H9 (cell line): ENCODE data around the gene NPC1. TPM values are rescaled to one million over a fixed set of nuclear protein-coding genes. Genes with fewer than 3 reads are reported as not detected.
"Not testable (repeated sequence)": the region's sequence is repeated elsewhere in the genome, so short reads cannot be mapped to it uniquely, and the experiment has no call there.

ENCODE experiments used
- DNase-seq: peaks from one replicate; pipeline ENCODE4 v3.0.0-alpha.2; 2017
- H2AFZ ChIP-seq: one replicate; pipeline ENCODE4 v1.6.1; 2013; ENCODE audit warnings: mild to moderate bottlenecking, low read length, control low read depth, moderate library complexity
- H2AK5ac ChIP-seq: 2 replicates; pipeline ENCODE4 v1.6.1; 2013; ENCODE audit warnings: low read length, control low read depth, mixed read lengths; ENCODE audit not compliant: insufficient read length
- H2BK120ac ChIP-seq: one replicate; pipeline ENCODE4 v1.6.1; 2013; ENCODE audit warnings: low read depth, mild to moderate bottlenecking, low read length, control low read depth, inconsistent platforms; ENCODE audit not compliant: poor library complexity, severe bottlenecking
- H2BK12ac ChIP-seq: 2 replicates; pipeline ENCODE4 v1.6.1; 2013; ENCODE audit warnings: low read length, control low read depth, mixed read lengths, low read depth; ENCODE audit not compliant: insufficient read length
- H2BK15ac ChIP-seq: 2 replicates; pipeline ENCODE4 v1.6.1; 2013; ENCODE audit warnings: low read depth, low read length, control low read depth
- H2BK20ac ChIP-seq: one replicate; pipeline ENCODE4 v1.6.1; 2013; ENCODE audit warnings: low read depth, mild to moderate bottlenecking, low read length, control low read depth, inconsistent platforms; ENCODE audit not compliant: poor library complexity, severe bottlenecking
- H2BK5ac ChIP-seq: 2 replicates; pipeline ENCODE4 v1.6.1; 2013; ENCODE audit warnings: low read length, control low read depth, mixed read lengths; ENCODE audit not compliant: insufficient read length
- H3K14ac ChIP-seq: 2 replicates; pipeline ENCODE4 v1.6.1; 2013; ENCODE audit warnings: low read length, control low read depth; ENCODE audit not compliant: insufficient read depth
- H3K18ac ChIP-seq: 2 replicates; pipeline ENCODE4 v1.6.1; 2013; ENCODE audit warnings: low read depth, mild to moderate bottlenecking, mixed read lengths, low read length, control low read depth; ENCODE audit not compliant: insufficient read length
- H3K23ac ChIP-seq: 2 replicates; pipeline ENCODE4 v1.6.1; 2013; ENCODE audit warnings: low read length, control low read depth, mixed read lengths, low read depth; ENCODE audit not compliant: insufficient read length
- H3K23me2 ChIP-seq: 2 replicates; pipeline ENCODE4 v1.6.1; 2013; ENCODE audit warnings: low read depth, mild to moderate bottlenecking, mixed read lengths, low read length, control low read depth; ENCODE audit not compliant: insufficient read length, poor library complexity, severe bottlenecking
- H3K27ac ChIP-seq: 2 replicates; pipeline ENCODE4 v1.5.1; 2013; ENCODE audit warnings: low read length, control low read depth, mixed read lengths, low read depth; ENCODE audit not compliant: insufficient read length
- H3K27me3 ChIP-seq: 2 replicates; pipeline ENCODE4 v1.6.1; 2013; ENCODE audit warnings: low read length, control low read depth, inconsistent platforms; ENCODE audit not compliant: insufficient read depth
- H3K4ac ChIP-seq: 2 replicates; pipeline ENCODE4 v1.6.1; 2013; ENCODE audit warnings: low read depth, mild to moderate bottlenecking, control low read depth, inconsistent platforms, low read length, moderate library complexity
- H3K4me1 ChIP-seq: 2 replicates; pipeline ENCODE4 v1.6.1; 2013; ENCODE audit warnings: low read length, control low read depth, inconsistent platforms; ENCODE audit not compliant: insufficient read depth
- H3K4me2 ChIP-seq: 2 replicates; pipeline ENCODE4 v1.6.1; 2013; ENCODE audit warnings: low read length, control low read depth, mixed read lengths; ENCODE audit not compliant: insufficient read length, insufficient read depth
- H3K56ac ChIP-seq: 2 replicates; pipeline ENCODE4 v1.6.1; 2013; ENCODE audit warnings: low read depth, mild to moderate bottlenecking, mixed read lengths, low read length, control low read depth; ENCODE audit not compliant: insufficient read length
- H3K79me1 ChIP-seq: 2 replicates; pipeline ENCODE4 v1.6.1; 2013; ENCODE audit warnings: low read depth, mild to moderate bottlenecking, moderate library complexity, low read length, control low read depth, inconsistent platforms; ENCODE audit not compliant: insufficient read depth, poor library complexity, severe bottlenecking
- H3K79me2 ChIP-seq: 2 replicates; pipeline ENCODE4 v1.6.1; 2013; ENCODE audit warnings: low read length, control low read depth, inconsistent platforms; ENCODE audit not compliant: insufficient read depth
- H3K9ac ChIP-seq: 2 replicates; pipeline ENCODE4 v1.6.1; 2013; ENCODE audit warnings: low read length, control low read depth, mixed read lengths; ENCODE audit not compliant: insufficient read length; ENCODE audit errors: extremely low read depth
- H3K9me3 ChIP-seq: one replicate; pipeline ENCODE4 v1.6.1; 2013; ENCODE audit warnings: low read depth, low read length, inconsistent platforms; ENCODE audit not compliant: control insufficient read depth
- H3T11ph ChIP-seq: one replicate; pipeline ENCODE4 v1.6.1; 2013; ENCODE audit warnings: mild to moderate bottlenecking, low read length, control low read depth, inconsistent platforms
- H4K20me1 ChIP-seq: one replicate; pipeline ENCODE4 v1.6.1; 2013; ENCODE audit not compliant: control insufficient read depth, insufficient read length, insufficient read depth
- H4K5ac ChIP-seq: 2 replicates; pipeline ENCODE4 v1.6.1; 2013; ENCODE audit warnings: low read depth, mild to moderate bottlenecking, mixed read lengths, low read length, control low read depth; ENCODE audit not compliant: insufficient read length
- H4K8ac ChIP-seq: replicated peaks from 2 replicates; pipeline ENCODE4 v1.6.1; 2013; ENCODE audit warnings: low read length, control low read depth, mixed read lengths, low read depth; ENCODE audit not compliant: insufficient read length
- H4K91ac ChIP-seq: 2 replicates; pipeline ENCODE4 v1.6.1; 2013; ENCODE audit warnings: low read depth, mild to moderate bottlenecking, moderate library complexity, mixed read lengths, low read length, control low read depth; ENCODE audit not compliant: insufficient read length
- H3K27ac Mint-ChIP-seq, 3 experiments: 2 replicates in 2 of 3; 3 replicates in 1 of 3; pipeline ENCODE4 v1.8.0; 2020 to 2021; ENCODE audit warnings: mixed read lengths in 3 of 3, mild to moderate bottlenecking in 1 of 3, moderate library complexity in 1 of 3
- H3K27me3 Mint-ChIP-seq: 2 replicates; pipeline ENCODE4 v1.8.0; 2021; ENCODE audit warnings: low read depth, mild to moderate bottlenecking, moderate library complexity, mixed read lengths
- H3K36me3 Mint-ChIP-seq, 3 experiments: 2 replicates in 2 of 3; 3 replicates in 1 of 3; pipeline ENCODE4 v1.8.0; 2020 to 2021; ENCODE audit warnings: low read depth in 3 of 3, mixed read lengths in 3 of 3; ENCODE audit not compliant: insufficient read depth in 1 of 3
- H3K4me1 Mint-ChIP-seq, 2 experiments: 2 replicates each; pipeline ENCODE4 v1.8.0; 2020; ENCODE audit warnings: mixed read lengths in 2 of 2
- H3K4me3 Mint-ChIP-seq, 2 experiments: 2 replicates in 1 of 2; 3 replicates in 1 of 2; pipeline ENCODE4 v1.8.0; 2020 to 2021; ENCODE audit warnings: mild to moderate bottlenecking in 2 of 2, mixed read lengths in 2 of 2, moderate library complexity in 1 of 2
- H3K9me3 Mint-ChIP-seq, 2 experiments: 2 replicates in 1 of 2; 3 replicates in 1 of 2; pipeline ENCODE4 v1.8.0; 2020; ENCODE audit warnings: mild to moderate bottlenecking in 2 of 2, mixed read lengths in 2 of 2, moderate library complexity in 1 of 2
- CTCF ChIP-seq: fragments of 200-600 bp; sonication (generic); conservative IDR thresholded peaks from 3 replicates; pipeline ENCODE4 v1.8.0; 2021; ENCODE audit warnings: antibody characterized with exemption, mild to moderate bottlenecking
- WGBS: extraction: QIAGEN DNeasy Blood & Tissue Kit; methylation state at CpG from one replicate; pipeline ENCODE4 v1.1.7; 2013; ENCODE audit warnings: missing lambda C conversion rate, low lambda C conversion rate, mixed read lengths; ENCODE audit not compliant: insufficient read length; ENCODE audit errors: extremely low coverage; 5-methylcytosine and 5-hydroxymethylcytosine counted together
- total RNA-seq: library from RNA; stranded (reverse); gene quantifications from 2 replicates; pipeline ENCODE4 v1.2.1, GENCODE V29; 2021

NPC1 gene
- total RNA-seq, 1 experiment from 2014 or later, result 24.2 TPM

- Histone ChIP-seq H4K91ac (no peak overlapping the region), H4K8ac (no peak overlapping the region), H3K23me2 (peaks cover 9% of the 10 kb centered on the region), H2AK5ac (no peak overlapping the region), H3K14ac (no peak overlapping the region), H3K56ac (no peak overlapping the region), H3K4me1 (no peaks in the 10 kb centered on the region), H2BK120ac (no peak overlapping the region), H4K20me1 (no peaks in the 10 kb centered on the region), H3K9ac (no peak overlapping the region), H3K23ac (no peak overlapping the region), H3K4me2 (no peak overlapping the region), H3K9me3 (no peaks in the 10 kb centered on the region), H2BK20ac (no peak overlapping the region), H3K27ac (no peak overlapping the region), H3K79me2 (no peaks in the 10 kb centered on the region), H2BK5ac (no peak overlapping the region), H2AFZ (no peak overlapping the region), H2BK15ac (no peak overlapping the region), H3T11ph (no peak overlapping the region), H4K5ac (no peak overlapping the region), H3K18ac (no peak overlapping the region), H2BK12ac (no peak overlapping the region), H3K27me3 (no peaks in the 10 kb centered on the region), H3K79me1 (no peaks in the 10 kb centered on the region), H3K4ac (no peak overlapping the region)
- Mint-ChIP-seq H3K4me3 (no peak overlapping the region), H3K36me3 (no peaks in the 10 kb centered on the region), H3K27ac (no peak overlapping the region), H3K9me3 (no peaks in the 10 kb centered on the region), H3K4me1 (peaks cover 7 to 13% of the 10 kb centered on the region in 2 experiments), H3K27me3 (peaks cover 22% of the 10 kb centered on the region)
- no peak for TF ChIP-seq CTCF
- no peak for DNase-seq
- no CpG with 5 or more reads among the region's 2 CpGs for WGBS
Observed at GRCh38 chr18:23614413-23614812, 28.1 kb upstream of the NPC1 start.

- H4K91ac ChIP-seq, H2BK120ac ChIP-seq, H3K23ac ChIP-seq, H3K79me1 ChIP-seq, H3K23me2 ChIP-seq, H3K18ac ChIP-seq, H4K5ac ChIP-seq, H3K9me3 Mint-ChIP-seq, DNase-seq, H3K4me1 Mint-ChIP-seq, H2AFZ ChIP-seq, H2BK15ac ChIP-seq, H3K27me3 Mint-ChIP-seq, H3K27ac Mint-ChIP-seq, H4K8ac ChIP-seq, H4K20me1 ChIP-seq, H3K56ac ChIP-seq, H3K27ac ChIP-seq, H2BK20ac ChIP-seq, H3K4me2 ChIP-seq, H3K79me2 ChIP-seq, H3K9ac ChIP-seq, H3K4me3 Mint-ChIP-seq, H3K4ac ChIP-seq, H3T11ph ChIP-seq, H2BK12ac ChIP-seq, H3K14ac ChIP-seq, H3K36me3 Mint-ChIP-seq, H2AK5ac ChIP-seq, H3K9me3 ChIP-seq, H2BK5ac ChIP-seq, H3K27me3 ChIP-seq, H3K4me1 ChIP-seq: not testable (repeated sequence)
- no CpG with 5 or more reads among the region's 7 CpGs for WGBS
Observed at GRCh38 chr18:23613091-23613475, 26.8 kb upstream of the NPC1 start.
